Smooth muscle cell of the coronary artery (primary cell): ENCODE data around the gene RRP1. TPM values are rescaled to one million over a fixed set of nuclear protein-coding genes. Genes with fewer than 3 reads are reported as not detected.

ENCODE experiments used
- total RNA-seq: library from RNA; depleted of rRNA; stranded (reverse); fragments of >200 nt; gene quantifications from 2 replicates; pipeline ENCODE4 v1.2.3, GENCODE V29; 2014; ENCODE audit warnings: low replicate concordance

Gene RRP1
- 9.6 and 13.5 TPM in 2 replicates for total RNA-seq

GRCh38 chr21:43789276-43790009, at the start of gene RRP1:
Gene RRP1, plus strand, starts transcription at chr21:43789577. Its CDS starts 53 bp downstream, at chr21:43789630.

GRCh38 chr21:43775795-43776430, 13.5 kb upstream of the RRP1 start, which contains the start of gene CSTB:
Gene CSTB, minus strand, starts transcription at chr21:43776308. Its CDS starts 39 bp downstream, at chr21:43776269.

Other genes with a start within 250 kb of the RRP1 start
- gene HSF2BP, start 130.1 kb upstream of the RRP1 start, total RNA-seq, result 2.0 TPM in 1 of 2 replicates, not detected in the other
- gene RRP1B, start 130.0 kb upstream of the RRP1 start, total RNA-seq, result 6.2 and 17.9 TPM in 2 replicates
- gene PDXK, start 70.4 kb upstream of the RRP1 start, total RNA-seq, result 206 and 217 TPM in 2 replicates
- gene CSTB, start 13.3 kb upstream of the RRP1 start, total RNA-seq, result 13.5 and 17.8 TPM in 2 replicates
- gene AGPAT3, start 75.6 kb downstream of the RRP1 start, total RNA-seq, result 38.0 and 49.3 TPM in 2 replicates
- 8.7 and 18.5 TPM in 2 replicates for gene TRAPPC10, start 222.7 kb downstream of the RRP1 start, total RNA-seq